Right cardiac atrium (tissue), 5 donors: ENCODE results near the gene ADCYAP1R1. TPM values are rescaled to one million over a fixed set of nuclear protein-coding genes. Genes with fewer than 3 reads are reported as not detected.

Source experiments
- ATAC-seq, 2 donors: fragments of 200-7000 bp; cut with Tn5 transposase; one replicate each; pipeline versions ENCODE4 v1.8.0 to v1.9.1; 2020; ENCODE audit warnings: moderate library complexity in 2 of 2, mild to moderate bottlenecking in 1 of 2
- DNase-seq, 3 donors: peaks; one replicate each; pipeline ENCODE4 v3.0.0-alpha.2; 2020
- H3K27ac ChIP-seq: one replicate; pipeline ENCODE4 v1.5.1; 2013; ENCODE audit warnings: mild to moderate bottlenecking, low read length, control low read depth, moderate library complexity
- H3K27me3 ChIP-seq: one replicate; pipeline ENCODE4 v1.6.1; 2013; ENCODE audit not compliant: control insufficient read depth, insufficient read depth
- H3K4me1 ChIP-seq: one replicate; pipeline ENCODE4 v1.6.1; 2013; ENCODE audit warnings: low read length; ENCODE audit not compliant: control insufficient read depth, insufficient read depth
- H3K4me3 ChIP-seq: one replicate; pipeline ENCODE4 v1.5.1; 2013; ENCODE audit warnings: low read length, control low read depth
- H3K9me3 ChIP-seq: one replicate; pipeline ENCODE4 v1.6.1; 2013; ENCODE audit warnings: low read length; ENCODE audit not compliant: control insufficient read depth
- WGBS: extraction: QIAGEN DNeasy Blood & Tissue Kit; methylation state at CpG from one replicate; pipeline ENCODE4 v1.1.7; 2013; 5-methylcytosine and 5-hydroxymethylcytosine counted together
- intact Hi-C, 4 donors: fragments of 100-400 bp; cut with DNase I; formaldehyde crosslinking; loops; one replicate each; pipeline versions ENCODE4 v1.11.0 to v1.14.0; 2022 to 2023
- polyA plus RNA-seq: library from polyadenylated mRNA; stranded (reverse); fragments of 200-250 nt; gene quantifications from one replicate; pipeline ENCODE4 v1.2.3, GENCODE V29; 2013
- total RNA-seq, 4 donors: library from RNA; stranded (reverse); fragmentation: NEBNext Ultra II Directional; extraction: Animal tissue kit (Norgen Biotek cat#: 25700); gene quantifications; one replicate each; pipeline ENCODE4 v1.2.1, GENCODE V29; 2021
- donor health status: healthy with polysubstance abuse.
- donor health status: DM: no; HTN: yes; CAD: no.
- donor health status: DM: no; HTN: no; CAD: no.
- donor health status: DM: no; HTN: yes; CAD: no; lungs with severe emphysema.
- donor health status: DM: yes; HTN: yes; CAD: no.

Gene ADCYAP1R1
- total and polyA plus RNA-seq, 5 donors: 0.84 to 3.4 (median 1.7) TPM

DNA sequence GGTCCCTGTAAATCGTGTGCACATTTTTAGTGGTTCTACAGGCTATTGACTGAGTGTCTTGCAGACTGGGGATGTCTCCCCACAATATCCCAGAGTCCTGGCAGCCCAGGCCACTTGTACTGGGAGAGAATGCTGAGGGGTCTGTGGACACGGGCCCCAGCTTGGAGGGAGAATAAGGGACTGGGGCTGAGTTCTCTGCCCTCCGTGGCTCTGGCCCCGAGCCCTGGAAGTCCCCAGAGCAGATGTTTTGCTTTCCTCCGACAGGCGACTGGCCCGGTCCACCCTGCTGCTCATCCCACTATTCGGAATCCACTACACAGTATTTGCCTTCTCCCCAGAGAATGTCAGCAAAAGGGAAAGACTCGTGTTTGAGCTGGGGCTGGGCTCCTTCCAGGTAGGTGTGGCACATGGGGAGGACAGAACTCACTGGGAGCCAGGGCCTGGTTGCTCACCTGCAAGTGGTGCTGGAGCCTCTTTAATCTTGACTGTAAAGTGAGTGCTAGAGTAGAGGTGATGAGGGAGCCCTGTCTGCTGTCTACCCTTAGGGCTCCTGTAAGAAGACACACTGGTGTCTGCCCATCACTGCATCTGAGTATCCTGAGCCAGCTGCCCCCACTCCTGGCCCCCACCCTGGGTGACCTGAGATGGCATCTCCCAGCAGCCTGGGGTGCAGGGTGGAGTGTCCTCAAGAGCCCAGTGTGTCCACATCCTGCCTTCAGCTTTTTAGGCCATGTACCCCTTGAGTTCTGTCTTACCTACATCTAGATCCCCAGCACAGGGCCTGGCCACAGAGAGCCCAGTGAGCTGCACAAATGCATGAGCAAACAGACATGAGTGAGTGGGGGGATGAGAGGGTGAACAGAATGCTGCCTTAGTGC lies 51.1 kb downstream of the ADCYAP1R1 start:
- Histone ChIP-seq H3K27me3 (no peaks in the 10 kb centered on the region), H3K4me3 (no peak overlapping the region), H3K4me1 (no peaks in the 10 kb centered on the region), H3K9me3 (no peaks in the 10 kb centered on the region), H3K27ac (no peak overlapping the region)
- DNase-seq (no peak), ATAC-seq (no peak)
- intact Hi-C loops: no loop called here
- 53% methylated on average over 9 of the region's 9 CpGs for WGBS

DNA sequence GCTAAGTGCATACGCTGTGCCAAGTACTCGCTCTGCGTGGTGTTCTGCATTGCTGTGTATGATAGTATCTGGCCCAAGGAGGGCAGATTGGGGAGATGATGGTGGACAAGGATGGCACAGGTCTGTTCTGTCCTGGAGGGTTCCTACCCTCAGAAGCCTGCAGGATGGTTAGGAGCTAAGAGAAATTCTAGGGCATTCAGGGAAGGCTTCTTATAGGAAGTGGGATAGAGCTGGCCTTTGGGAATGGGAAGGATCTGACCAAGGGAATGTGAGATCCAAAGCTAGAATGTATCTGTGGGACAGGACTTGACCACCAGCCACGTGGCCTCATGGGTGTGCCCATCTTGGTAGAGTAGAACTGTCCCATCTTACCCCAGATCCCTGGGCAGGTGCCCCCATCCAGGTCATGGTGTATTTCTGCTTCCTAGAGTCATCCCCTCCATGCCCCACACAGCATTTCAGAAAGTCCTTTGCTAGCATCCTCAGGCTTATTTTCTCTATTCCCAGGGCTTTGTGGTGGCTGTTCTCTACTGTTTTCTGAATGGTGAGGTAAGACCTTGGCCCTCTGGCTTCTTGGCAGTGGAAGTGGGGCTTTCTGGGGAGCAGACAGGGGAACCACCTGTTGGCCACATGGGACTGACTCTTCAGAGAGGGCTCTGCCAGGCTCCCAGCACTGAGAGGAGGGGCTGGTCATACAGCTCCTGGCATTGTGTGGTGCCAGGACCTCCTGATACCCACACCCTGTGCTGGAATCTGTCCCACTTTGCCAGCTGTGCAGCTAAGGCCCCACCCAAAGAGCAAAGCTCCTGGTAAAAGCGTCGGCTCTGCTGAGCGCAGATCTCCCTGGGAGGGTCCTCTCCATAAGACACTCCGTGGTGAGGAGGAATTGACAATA lies 52.5 kb downstream of the ADCYAP1R1 start:
- no peaks in the 10 kb centered on the region for H3K4me1 ChIP-seq
- no peaks in the 10 kb centered on the region for H3K27me3 ChIP-seq
- 74% methylated on average over 8 of the region's 8 CpGs for WGBS
- ATAC-seq: no peak
- DNase-seq: no peak
- intact Hi-C loops: no loop called here
- H3K27ac ChIP-seq: no peak overlapping the region
- no peak overlapping the region for H3K4me3 ChIP-seq
- no peaks in the 10 kb centered on the region for H3K9me3 ChIP-seq

DNA sequence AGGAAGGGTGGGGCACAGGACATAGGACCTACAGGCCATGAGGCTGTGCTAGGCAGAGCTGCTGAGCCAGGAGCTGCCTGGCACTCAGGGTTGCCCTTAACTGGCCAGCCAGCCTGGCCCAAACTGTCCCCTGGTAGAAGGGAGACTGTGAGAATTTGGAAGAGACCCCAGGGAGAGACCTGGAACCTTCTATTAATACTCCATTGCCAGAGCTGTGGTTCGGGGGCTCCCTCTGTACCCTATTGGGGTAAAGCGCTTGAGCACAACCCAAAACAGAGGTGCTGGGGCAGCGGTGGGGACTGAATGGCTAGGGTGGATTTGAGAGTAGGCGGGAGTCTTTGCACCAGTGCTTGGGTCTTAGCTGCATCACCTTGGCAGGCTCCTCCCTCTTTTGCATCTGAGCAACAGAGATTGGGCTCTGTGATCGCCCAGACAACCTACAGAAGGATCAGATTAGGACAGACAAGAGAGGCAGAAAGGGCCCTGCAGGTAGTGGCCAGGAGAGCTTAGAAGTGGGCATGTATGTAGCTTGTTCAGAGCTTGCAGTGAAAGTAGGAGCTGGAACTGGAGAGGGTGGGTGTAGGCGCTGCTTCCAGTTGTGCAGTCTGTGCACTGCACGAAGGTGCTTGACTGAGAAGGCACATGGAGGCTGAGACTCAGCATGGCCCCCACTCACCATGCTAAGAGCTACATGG lies 53.3 kb downstream of the ADCYAP1R1 start:
- no peak for DNase-seq
- 86% methylated on average over 7 of the region's 7 CpGs for WGBS

DNA sequence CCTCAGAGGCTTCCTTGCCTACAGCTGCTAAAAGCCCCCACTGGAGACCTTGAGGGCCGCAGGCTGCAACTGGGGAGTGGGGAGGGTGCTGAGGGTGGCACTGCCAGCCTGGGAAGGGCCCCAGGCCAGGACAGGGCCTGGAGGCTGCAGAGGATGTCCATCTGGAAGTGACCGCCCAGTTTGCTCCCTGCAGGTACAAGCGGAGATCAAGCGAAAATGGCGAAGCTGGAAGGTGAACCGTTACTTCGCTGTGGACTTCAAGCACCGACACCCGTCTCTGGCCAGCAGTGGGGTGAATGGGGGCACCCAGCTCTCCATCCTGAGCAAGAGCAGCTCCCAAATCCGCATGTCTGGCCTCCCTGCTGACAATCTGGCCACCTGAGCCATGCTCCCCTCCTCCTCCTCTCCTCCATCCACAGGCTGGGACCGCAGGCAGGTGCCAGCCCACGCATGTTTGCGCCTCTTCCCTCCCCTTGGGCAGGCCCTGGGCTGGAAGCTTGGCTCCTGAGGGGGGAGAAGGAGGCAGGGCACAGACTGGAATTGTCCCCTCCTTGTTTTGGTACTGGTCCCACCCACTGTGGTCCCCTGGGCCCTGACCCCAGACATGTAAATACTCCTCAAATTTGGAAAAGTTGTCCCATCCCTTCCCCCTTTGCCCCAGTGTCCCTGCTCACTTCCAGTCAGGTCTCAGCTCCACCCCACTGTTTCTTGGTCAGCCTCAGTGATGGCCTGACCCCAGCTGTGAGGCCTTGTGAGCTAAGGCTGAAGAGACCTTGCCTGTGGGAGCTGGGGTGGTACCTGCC lies 54.4 kb downstream of the ADCYAP1R1 start:
- H3K27ac ChIP-seq: no peak overlapping the region
- ATAC-seq: no peak
- H3K4me1 ChIP-seq: no peaks in the 10 kb centered on the region
- H3K27me3 ChIP-seq: no peaks in the 10 kb centered on the region
- H3K4me3 ChIP-seq: no peak overlapping the region
- intact Hi-C loops: no loop called here
- WGBS: 87% methylated on average over 13 of the region's 13 CpGs
- DNase-seq: no peak
- H3K9me3 ChIP-seq: no peaks in the 10 kb centered on the region

More for the DNA sequence above, 53.3 kb downstream of the ADCYAP1R1 start:
- ATAC-seq: no peak
- Histone ChIP-seq H3K27me3 (no peaks in the 10 kb centered on the region), H3K4me1 (no peaks in the 10 kb centered on the region), H3K27ac (no peak overlapping the region), H3K4me3 (no peak overlapping the region), H3K9me3 (no peaks in the 10 kb centered on the region)
- intact Hi-C loops: no loop called here

DNA sequence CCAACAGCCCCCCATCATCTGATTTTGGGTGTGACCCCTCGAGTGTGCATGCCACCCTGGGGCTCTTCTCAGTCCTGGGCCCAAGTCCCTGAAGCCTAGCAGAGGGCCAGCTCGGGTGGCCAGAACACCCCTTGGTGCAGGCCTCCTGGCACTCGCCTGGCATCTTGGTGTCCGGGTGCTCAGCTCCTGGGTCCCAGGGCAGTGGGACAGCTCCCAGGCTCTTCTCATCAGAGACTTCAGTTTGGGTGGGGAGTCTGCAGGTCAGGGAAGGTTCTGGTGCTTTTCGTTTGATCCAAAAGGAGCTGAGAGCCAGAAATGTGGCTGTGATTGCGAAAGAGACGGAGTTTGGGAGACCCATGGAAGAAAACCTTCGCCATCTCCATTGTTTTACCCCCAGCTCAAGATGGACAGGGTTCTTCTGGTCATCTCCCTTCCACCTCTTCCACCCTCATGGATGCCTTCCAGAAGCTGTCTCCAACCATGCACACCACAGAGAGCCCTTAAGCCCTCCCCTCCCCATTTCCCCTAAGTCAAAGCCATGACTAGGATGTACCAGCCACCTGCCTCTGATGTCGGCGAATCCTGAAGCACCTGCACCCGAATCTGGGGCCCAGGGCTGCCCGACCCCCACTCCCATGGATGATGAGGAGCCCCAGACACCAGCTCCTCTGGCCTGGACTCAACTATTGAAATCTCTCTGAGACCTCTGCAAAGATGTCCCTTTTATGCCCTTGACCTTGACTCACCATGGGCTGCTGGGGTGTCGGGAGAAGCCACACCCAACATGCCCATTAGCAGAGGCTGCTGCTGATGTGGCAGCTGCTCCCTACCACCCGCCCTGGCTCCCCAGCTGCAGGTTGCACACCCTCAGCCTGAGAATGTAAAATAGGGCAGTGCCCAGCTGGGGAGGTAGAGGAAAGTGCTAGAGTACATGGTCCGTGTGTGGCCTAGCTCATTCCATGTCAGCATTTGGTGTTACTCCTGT lies 55.3 kb downstream of the ADCYAP1R1 start:
- H3K27me3 ChIP-seq: no peaks in the 10 kb centered on the region
- no peaks in the 10 kb centered on the region for H3K9me3 ChIP-seq
- intact Hi-C loops: no loop called here
- ATAC-seq (no peak), DNase-seq (no peak)
- WGBS: 85% methylated on average over 15 of the region's 15 CpGs
- H3K4me3 ChIP-seq: no peak overlapping the region
- H3K4me1 ChIP-seq: no peaks in the 10 kb centered on the region
- no peak overlapping the region for H3K27ac ChIP-seq

DNA sequence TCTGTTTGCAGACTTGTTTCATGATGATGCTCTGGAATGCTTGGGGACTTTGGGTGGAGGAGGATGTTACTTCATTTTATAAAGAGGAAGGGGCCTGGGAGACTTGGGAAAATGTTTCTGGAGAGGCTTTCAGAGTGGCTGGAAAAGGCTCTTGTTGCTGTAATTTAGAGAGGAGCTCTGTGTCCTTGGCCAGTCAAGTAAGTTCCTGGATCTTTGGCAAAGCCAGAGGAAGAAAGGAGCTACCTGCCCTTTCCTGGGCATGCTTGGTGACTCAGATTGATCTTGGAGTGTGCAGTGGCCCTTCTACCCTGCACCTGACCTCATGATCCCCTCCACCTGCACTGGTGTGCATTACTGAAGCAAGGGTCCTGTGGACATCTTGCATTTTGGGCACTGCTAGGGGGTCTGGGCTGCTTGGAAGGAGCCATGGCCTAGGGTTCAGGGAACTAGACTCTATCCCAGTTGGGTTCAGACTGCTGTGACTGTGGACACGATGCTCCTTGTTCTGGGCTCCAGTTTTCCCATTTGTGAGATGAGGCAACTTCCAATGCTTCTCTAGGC lies 56.1 kb downstream of the ADCYAP1R1 start:
- no peak for DNase-seq
- intact Hi-C loops: no loop called here
- no peaks in the 10 kb centered on the region for H3K9me3 ChIP-seq
- ATAC-seq: no peak
- H3K27me3 ChIP-seq: no peaks in the 10 kb centered on the region
- H3K27ac ChIP-seq: no peak overlapping the region
- H3K4me3 ChIP-seq: no peak overlapping the region
- no peaks in the 10 kb centered on the region for H3K4me1 ChIP-seq
- 85% methylated on average over 1 of the region's 1 CpG for WGBS

DNA sequence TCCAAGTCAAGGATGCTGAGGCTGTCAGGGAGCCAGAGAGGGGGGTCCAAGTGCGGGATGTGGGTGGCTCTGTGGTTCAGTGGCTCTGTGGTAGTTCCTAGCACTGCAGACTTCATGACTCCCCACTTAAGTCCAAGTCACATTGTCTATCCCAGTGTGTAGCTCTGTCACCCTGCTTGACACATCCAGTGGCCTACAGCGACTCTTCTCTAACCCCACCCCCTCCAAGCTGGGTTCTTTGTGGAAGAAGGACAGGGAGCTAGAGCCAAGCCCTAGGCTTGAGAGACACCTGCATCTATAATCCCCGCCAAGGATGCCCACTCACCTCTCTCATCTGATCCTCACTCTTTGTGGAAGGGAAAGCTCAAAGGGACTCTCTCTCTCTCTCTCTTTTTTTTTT lies 57.6 kb downstream of the ADCYAP1R1 start:
- WGBS: 84% methylated on average over 3 of the region's 3 CpGs
- H3K4me3 ChIP-seq: no peak overlapping the region
- H3K9me3 ChIP-seq: no peaks in the 10 kb centered on the region
- no peaks in the 10 kb centered on the region for H3K27me3 ChIP-seq
- H3K4me1 ChIP-seq: no peaks in the 10 kb centered on the region
- no peak for ATAC-seq
- no peak for DNase-seq
- intact Hi-C loops: no loop called here
- no peak overlapping the region for H3K27ac ChIP-seq

DNA sequence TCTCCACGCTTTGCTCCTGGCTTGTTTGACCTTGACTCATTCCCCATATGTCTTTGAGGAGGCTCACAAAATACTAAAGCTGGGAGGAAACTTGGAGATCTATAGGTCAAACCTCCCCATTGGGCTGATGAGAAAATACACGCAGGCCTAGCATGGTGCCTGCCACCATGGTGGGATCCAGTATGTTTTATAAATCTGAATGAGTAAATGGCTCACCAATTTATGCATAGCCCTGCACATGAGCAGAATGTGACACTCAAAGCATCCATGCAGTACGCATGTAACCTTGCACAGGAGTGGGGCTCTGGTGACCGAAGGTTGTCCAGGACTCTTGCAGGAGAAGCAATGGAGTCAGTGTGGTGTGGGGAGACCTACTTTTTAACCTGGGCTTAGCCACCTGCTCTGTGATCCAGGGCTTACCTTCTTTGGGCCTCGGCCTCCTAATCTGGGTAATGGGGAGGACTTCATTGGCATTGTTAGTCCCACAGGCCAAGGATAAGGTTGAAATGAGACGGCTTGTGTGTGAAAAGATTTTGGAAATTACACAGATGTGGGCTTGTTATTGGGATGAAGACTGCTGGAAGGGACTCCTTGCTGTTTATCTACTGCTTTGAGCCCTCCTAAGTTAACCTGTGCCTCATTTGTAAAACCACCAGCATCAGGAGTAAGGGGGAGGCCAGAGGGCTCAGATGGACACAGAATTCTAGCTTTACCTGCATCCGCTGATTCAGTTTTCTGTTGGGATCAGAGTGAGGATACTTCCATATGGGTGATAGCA lies 58.4 kb downstream of the ADCYAP1R1 start:
- Histone ChIP-seq H3K9me3 (no peaks in the 10 kb centered on the region), H3K27ac (no peak overlapping the region), H3K4me3 (no peak overlapping the region), H3K4me1 (no peaks in the 10 kb centered on the region), H3K27me3 (no peaks in the 10 kb centered on the region)
- WGBS: 85% methylated on average over 7 of the region's 7 CpGs
- intact Hi-C loops: no loop called here
- DNase-seq (no peak), ATAC-seq (no peak)

DNA sequence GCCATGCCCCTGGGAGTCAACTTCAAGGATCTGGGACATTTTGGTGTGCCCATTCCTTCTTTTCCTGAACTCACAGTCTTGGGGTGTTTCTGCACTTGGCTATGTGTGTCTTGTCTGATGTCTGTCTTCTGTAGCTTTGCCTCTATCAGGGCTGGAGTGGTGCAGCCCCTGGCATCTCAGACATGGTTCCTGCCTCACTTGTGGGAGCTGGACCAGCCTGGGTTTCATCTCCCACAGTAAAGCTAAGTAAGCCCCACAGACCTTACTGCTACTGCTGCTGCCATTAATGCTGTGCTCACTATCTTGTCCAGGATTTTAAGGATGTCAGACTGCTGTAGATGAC lies 59.0 kb downstream of the ADCYAP1R1 start:
- no peak for ATAC-seq
- Histone ChIP-seq H3K27me3 (no peaks in the 10 kb centered on the region), H3K4me3 (no peak overlapping the region), H3K4me1 (no peaks in the 10 kb centered on the region), H3K9me3 (no peaks in the 10 kb centered on the region), H3K27ac (no peak overlapping the region)
- DNase-seq: no peak
- intact Hi-C loops: no loop called here
